GM12891 (cell line): Measurements from ENCODE around the gene ASPN.

Experiments
- POLR2A ChIP-seq: IDR thresholded peaks from 2 replicates; pipeline ENCODE4 v1.6.1; 2011; ENCODE audit warnings: low read depth, low read length, control low read depth
- POLR2AphosphoS5 ChIP-seq: IDR thresholded peaks from 2 replicates; pipeline ENCODE4 v1.6.1; 2011; ENCODE audit warnings: low read depth, low read length, control low read depth
- SPI1 ChIP-seq: IDR thresholded peaks from 2 replicates; pipeline ENCODE4 v1.6.1; 2011; ENCODE audit warnings: low read depth, low read length, control low read depth
- TAF1 ChIP-seq: IDR thresholded peaks from 2 replicates; pipeline ENCODE4 v1.6.1; 2011; ENCODE audit warnings: low read depth, low read length, control low read depth

- TF ChIP-seq POLR2A (no peak), POLR2AphosphoS5 (no peak), TAF1 (no peak), SPI1 (no peak)
Observed at GRCh38 chr9:92480986-92481633, 1.2 kb downstream of the ASPN start.
